Measurements from ENCODE around the gene DSEL.

DNA sequence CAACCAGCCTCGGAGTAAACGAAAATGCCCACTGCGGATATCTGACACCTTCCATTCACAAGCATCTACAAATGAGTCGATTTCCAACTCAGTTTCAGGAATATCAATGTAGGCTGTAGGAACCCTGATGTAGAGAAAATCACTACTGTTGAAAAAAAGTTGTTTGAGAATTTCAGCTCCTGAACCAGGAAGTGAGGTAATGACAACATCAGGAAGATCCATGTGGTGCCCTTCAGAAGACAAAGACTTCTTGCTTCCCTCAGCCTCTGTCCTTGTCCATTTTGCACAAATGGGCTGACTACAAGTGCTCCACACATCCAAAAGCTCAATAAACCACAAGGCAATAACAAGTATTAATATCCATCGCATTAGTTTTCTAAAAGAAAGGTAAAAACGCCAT, 4.7 kb downstream of the DSEL start:
- TF ChIP-seq, protein P1, sequence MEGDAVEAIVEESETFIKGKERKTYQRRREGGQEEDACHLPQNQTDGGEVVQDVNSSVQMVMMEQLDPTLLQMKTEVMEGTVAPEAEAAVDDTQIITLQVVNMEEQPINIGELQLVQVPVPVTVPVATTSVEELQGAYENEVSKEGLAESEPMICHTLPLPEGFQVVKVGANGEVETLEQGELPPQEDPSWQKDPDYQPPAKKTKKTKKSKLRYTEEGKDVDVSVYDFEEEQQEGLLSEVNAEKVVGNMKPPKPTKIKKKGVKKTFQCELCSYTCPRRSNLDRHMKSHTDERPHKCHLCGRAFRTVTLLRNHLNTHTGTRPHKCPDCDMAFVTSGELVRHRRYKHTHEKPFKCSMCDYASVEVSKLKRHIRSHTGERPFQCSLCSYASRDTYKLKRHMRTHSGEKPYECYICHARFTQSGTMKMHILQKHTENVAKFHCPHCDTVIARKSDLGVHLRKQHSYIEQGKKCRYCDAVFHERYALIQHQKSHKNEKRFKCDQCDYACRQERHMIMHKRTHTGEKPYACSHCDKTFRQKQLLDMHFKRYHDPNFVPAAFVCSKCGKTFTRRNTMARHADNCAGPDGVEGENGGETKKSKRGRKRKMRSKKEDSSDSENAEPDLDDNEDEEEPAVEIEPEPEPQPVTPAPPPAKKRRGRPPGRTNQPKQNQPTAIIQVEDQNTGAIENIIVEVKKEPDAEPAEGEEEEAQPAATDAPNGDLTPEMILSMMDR (IDR thresholded peaks at IDR 0.05 in 8 of 11, conservative IDR thresholded peaks at IDR 0.05 in 3 of 11): no peak
- TF ChIP-seq POLR2AphosphoS5 (IDR thresholded peaks at IDR 0.05) (no peak), POLR2A (IDR thresholded peaks at IDR 0.05) (no peak)

Measured in spleen (tissue), 7 donors.